ENCODE data around the gene IPPK.

Gene IPPK

GRCh38 chr9:92715488-92716231 is 45.7 kb upstream of the IPPK start:
- TF ChIP-seq CTCF (IDR thresholded peaks at IDR 0.05; ENCODE audit: control extremely low read depth, extremely low read depth, low read depth, missing control alignments) = no peak
- ChIA-PET CTCF (interaction anchor here (0.7 to 10.9 kb wide), 18 partner anchors 9 to 581 kb away, joined by 3 to 191 read pairs (median 4); partner anchors contain the start of gene BICD2), POLR2A (no interaction called here)
- no peak for DNase-seq (ENCODE audit: extremely low spot score)

GRCh38 chr9:92714787-92715487 is 45.0 kb upstream of the IPPK start:
- ChIA-PET POLR2A (no interaction called here), CTCF (interaction anchor here (1.0 to 10.9 kb wide), 9 partner anchors 8 to 581 kb away, joined by 3 to 191 read pairs (median 10); no protein-coding TSS in a partner anchor)
- TF ChIP-seq CTCF (IDR thresholded peaks at IDR 0.05; ENCODE audit: control extremely low read depth, extremely low read depth, low read depth, missing control alignments) = no peak
- DNase-seq (ENCODE audit: extremely low spot score) = no peak

- ChIA-PET CTCF (interaction anchor here (1.0 to 10.9 kb wide), 5 partner anchors 14 to 573 kb away, joined by 3 to 191 read pairs (median 16); no protein-coding TSS in a partner anchor), POLR2A (no interaction called here)
- DNase-seq (ENCODE audit: extremely low spot score) = no peak
- TF ChIP-seq CTCF (IDR thresholded peaks at IDR 0.05; ENCODE audit: control extremely low read depth, extremely low read depth, low read depth, missing control alignments) = no peak
Measured at GRCh38 chr9:92714016-92714415, 44.1 kb upstream of the IPPK start.

- no peak for TF ChIP-seq CTCF (IDR thresholded peaks at IDR 0.05; ENCODE audit: control extremely low read depth, extremely low read depth, low read depth, missing control alignments)
- ChIA-PET POLR2A (no interaction called here), CTCF (interaction anchor here (3.8 to 10.9 kb wide), 3 partner anchors 14 to 76 kb away, joined by 16 to 191 read pairs (median 56); no protein-coding TSS in a partner anchor)
- DNase-seq (ENCODE audit: extremely low spot score) = no peak
Measured at GRCh38 chr9:92713528-92713927, 43.6 kb upstream of the IPPK start.

- TF ChIP-seq CTCF (IDR thresholded peaks at IDR 0.05; ENCODE audit: control extremely low read depth, extremely low read depth, low read depth, missing control alignments) = no peak
- ChIA-PET POLR2A (no interaction called here), CTCF (interaction anchor here (1.2 to 10.9 kb wide), 4 partner anchors 9 to 77 kb away, joined by 4 to 191 read pairs (median 30); no protein-coding TSS in a partner anchor)
- DNase-seq (ENCODE audit: extremely low spot score) = no peak
Measured at GRCh38 chr9:92712767-92713166, 42.8 kb upstream of the IPPK start.

- DNase-seq (ENCODE audit: extremely low spot score) = peak; percentile 29
- ChIA-PET POLR2A (no interaction called here), CTCF (interaction anchor here (1.2 to 10.9 kb wide), 3 partner anchors 8 to 78 kb away, joined by 4 to 191 read pairs (median 4); no protein-coding TSS in a partner anchor)
- no peak for TF ChIP-seq CTCF (IDR thresholded peaks at IDR 0.05; ENCODE audit: control extremely low read depth, extremely low read depth, low read depth, missing control alignments)
Measured at GRCh38 chr9:92711844-92712243, 41.9 kb upstream of the IPPK start.

Measured in GM10248 (cell line).